Prostate gland (tissue), 2 donors: Measurements from ENCODE around the gene FOXP4.

ENCODE experiments used
- POLR2AphosphoS5 ChIP-seq: sonication (generic); formaldehyde crosslinking; IDR thresholded peaks from one replicate; pipeline ENCODE4 v1.6.1; 2017; ENCODE audit warnings: antibody characterized with exemption
- TF ChIP-seq, protein P1 (sequence below), 4 experiments: fragments of 200-600 bp in 2 of 4; fragments of 450-650 bp in 2 of 4; sonication (generic) in 2 of 4; IDR thresholded peaks; 1 replicate in 3 of 4; 2 replicates in 1 of 4; pipeline ENCODE4 v1.5.1; 2016 to 2019; ENCODE audit warnings: antibody characterized with exemption in 4 of 4, mild to moderate bottlenecking in 2 of 4, moderate library complexity in 2 of 4

DNA sequence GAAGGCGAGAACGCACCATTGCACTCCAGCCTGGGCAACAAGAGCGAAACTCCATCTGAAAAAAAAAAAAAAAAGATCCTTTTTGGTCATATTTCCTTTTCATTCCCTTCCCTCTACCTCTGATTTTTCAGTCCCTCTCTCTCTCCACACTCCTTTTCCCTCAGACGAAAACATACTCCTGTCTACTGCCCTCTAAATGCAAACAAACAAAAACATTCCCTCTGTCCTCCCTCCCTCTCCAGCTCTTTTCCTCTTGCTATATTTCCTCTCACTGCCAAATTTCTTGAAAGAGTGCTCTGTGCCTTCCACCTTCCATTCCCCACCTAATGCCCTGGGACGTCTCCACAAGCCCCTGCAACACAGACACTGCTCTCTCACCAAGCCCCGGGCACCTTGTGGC lies 77.1 kb downstream of the FOXP4 start:
- TF ChIP-seq, protein P1, sequence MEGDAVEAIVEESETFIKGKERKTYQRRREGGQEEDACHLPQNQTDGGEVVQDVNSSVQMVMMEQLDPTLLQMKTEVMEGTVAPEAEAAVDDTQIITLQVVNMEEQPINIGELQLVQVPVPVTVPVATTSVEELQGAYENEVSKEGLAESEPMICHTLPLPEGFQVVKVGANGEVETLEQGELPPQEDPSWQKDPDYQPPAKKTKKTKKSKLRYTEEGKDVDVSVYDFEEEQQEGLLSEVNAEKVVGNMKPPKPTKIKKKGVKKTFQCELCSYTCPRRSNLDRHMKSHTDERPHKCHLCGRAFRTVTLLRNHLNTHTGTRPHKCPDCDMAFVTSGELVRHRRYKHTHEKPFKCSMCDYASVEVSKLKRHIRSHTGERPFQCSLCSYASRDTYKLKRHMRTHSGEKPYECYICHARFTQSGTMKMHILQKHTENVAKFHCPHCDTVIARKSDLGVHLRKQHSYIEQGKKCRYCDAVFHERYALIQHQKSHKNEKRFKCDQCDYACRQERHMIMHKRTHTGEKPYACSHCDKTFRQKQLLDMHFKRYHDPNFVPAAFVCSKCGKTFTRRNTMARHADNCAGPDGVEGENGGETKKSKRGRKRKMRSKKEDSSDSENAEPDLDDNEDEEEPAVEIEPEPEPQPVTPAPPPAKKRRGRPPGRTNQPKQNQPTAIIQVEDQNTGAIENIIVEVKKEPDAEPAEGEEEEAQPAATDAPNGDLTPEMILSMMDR (IDR thresholded peaks at IDR 0.05): no peak
- no peak for TF ChIP-seq POLR2AphosphoS5
